ENCODE data around the gene WDR70.
"Not testable (repeated sequence)": the region's sequence is repeated elsewhere in the genome, so short reads cannot be mapped to it uniquely, and the experiment has no call there.

The WDR70 gene

DNA sequence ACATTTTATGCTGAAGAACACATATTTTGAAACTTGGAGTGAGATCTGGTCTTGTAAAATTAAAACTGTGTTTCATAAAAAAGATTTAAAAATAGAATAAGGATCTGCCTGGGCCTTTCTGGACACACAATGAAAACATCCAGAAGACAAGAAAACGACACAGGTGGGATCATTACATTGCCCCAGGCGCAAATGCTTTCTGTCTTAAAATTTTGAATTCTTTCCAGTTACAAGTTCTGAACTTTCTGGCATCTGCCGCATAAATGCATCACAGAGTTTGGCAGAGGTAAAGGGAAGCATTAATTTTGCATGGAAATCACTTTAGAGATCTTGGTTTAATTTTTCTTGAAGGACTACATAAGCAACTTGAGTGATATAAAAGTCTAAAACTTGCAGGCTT lies 219.6 kb downstream of the WDR70 start:
- in situ Hi-C loops (cut with HindIII; ENCODE audit: low pct_ligation_motif_present, low pct_unique_long_range_greater_than_20kb, low sequenced_read_pairs), result no loop called here
- no peak for DNase-seq

DNA sequence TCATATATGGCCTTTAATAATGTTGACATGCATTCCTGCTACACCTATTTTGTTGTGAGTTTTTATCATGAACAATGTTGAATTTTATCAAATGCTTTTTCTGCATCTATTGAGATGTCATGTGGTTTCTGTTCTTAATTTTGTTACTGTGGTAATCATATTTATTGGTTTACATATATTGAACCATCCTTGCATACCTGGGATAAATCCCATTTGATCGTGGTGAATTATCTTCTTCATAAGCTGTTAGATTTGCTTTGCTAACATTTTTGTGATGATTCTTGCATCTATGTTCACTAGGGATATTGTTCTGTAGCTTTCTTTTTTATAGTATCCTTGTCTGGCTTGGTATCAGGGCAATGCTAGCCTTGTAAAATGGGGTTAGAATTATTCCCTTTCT lies 222.0 kb downstream of the WDR70 start:
- in situ Hi-C loops (cut with HindIII; ENCODE audit: low pct_ligation_motif_present, low pct_unique_long_range_greater_than_20kb, low sequenced_read_pairs), result no loop called here
- no peak for DNase-seq

DNA sequence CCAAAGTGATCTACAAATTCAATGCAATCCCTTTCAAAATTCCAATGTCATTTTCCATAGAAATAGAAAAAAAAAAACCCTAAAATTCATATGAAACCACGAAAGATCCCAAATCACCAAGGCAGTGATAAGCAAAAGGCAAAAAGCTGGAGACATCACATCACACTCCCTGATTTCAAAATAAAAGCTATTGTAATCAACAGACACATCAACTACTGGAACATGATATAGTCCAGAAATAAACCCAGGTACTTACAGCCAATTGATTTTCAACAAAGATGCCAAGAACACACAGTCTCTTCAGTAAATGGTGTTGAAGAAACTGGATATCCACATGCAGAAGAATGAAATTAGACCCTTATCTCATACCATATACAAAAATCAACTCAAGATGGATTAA lies 224.0 kb downstream of the WDR70 start:
- in situ Hi-C loops (cut with HindIII; ENCODE audit: low pct_ligation_motif_present, low pct_unique_long_range_greater_than_20kb, low sequenced_read_pairs), result no loop called here
- DNase-seq, result no peak

DNA sequence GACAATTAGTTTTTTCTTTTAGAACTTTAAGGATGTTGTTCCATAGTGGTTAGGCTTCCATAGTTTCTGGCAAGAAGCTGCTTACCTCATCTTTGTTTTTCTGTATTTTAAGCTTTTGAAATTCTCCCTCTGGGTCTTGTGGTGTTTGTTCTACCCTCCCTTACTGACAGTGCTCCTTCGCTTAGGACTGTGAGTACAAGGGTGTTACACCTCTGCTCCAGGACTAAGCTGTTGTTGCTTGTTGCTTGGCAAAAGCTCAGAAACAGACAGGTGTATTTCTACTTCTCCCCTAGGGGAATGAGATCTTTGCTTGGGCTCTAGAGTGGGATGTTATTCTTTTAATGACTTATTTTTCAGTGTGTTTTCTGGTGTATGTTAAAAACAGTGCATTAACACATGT lies 225.2 kb downstream of the WDR70 start:
- DNase-seq, result no peak
- in situ Hi-C loops (cut with HindIII; ENCODE audit: low pct_ligation_motif_present, low pct_unique_long_range_greater_than_20kb, low sequenced_read_pairs), result no loop called here

DNA sequence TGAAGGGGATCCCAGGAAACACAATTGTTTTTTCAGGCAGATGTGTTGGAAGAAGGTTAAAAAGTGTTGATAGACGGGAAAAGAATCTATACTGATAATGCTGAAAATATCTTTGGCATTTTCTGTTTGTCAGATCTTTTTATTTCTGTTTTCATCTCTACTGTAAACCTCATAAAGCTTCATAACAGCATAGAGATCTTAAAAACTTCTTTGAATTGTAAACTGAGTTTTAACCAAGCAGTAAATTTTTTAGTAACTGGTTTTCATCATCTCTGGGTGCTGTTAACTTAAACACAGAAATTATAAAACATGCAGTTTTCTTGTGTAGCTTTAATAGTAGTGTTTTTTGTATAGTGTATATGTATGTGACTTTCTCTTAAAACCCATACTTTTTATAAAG lies 227.0 kb downstream of the WDR70 start:
- in situ Hi-C loops (cut with HindIII; ENCODE audit: low pct_ligation_motif_present, low pct_unique_long_range_greater_than_20kb, low sequenced_read_pairs), result no loop called here
- DNase-seq, result no peak

DNA sequence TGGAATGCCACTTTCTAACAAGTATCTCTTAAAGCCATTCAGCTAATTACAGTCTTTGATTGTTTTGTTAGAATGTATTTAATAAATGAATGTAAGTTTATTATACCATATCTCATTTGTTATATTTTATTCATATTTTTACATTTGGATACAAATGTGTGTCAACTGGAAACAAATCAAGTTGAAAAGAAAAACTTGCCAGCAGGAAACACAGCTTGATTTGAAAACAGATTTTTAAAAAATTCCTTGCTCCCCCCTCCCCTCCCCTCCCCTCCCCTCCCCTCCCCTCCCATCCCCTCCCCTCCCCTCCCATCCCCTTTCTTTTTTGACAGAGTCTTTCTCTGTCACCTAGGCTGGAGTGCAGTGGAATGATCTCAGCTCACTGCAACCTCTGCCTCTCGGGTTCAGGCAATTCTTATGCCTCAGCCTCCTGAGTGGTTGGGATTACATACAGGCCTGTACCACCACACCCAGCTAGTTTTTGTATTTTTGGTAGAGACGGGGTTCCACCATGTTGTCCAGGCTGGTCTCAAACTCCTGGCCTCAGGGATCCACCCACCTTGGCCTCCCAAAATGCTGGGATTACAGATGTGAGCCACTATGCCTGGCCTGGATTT lies 227.6 kb downstream of the WDR70 start:
- no peak for DNase-seq

DNA sequence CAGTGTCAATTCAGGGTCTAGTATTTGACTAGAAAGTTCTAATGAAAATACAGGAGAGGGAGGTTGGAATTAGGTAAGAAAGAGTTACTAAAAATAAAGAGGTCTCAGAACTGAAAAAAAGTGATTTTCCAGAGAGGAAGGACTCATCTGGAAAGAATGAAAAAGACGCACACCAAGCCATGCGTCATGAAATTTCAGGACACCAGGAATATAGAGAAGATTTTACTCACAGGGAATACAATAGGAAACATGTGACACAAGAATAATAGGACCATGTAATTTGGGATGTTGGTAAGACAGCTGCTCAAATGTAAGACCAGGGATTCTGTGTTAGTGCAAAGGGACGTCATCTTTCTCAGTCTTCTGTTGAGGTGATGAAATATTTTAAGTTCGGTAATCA lies 236.1 kb downstream of the WDR70 start:
- peak; percentile 33 for DNase-seq

More for the DNA sequence above, 227.6 kb downstream of the WDR70 start:
- in situ Hi-C loops (cut with HindIII; ENCODE audit: low pct_ligation_motif_present, low pct_unique_long_range_greater_than_20kb, low sequenced_read_pairs), result no loop called here

DNA sequence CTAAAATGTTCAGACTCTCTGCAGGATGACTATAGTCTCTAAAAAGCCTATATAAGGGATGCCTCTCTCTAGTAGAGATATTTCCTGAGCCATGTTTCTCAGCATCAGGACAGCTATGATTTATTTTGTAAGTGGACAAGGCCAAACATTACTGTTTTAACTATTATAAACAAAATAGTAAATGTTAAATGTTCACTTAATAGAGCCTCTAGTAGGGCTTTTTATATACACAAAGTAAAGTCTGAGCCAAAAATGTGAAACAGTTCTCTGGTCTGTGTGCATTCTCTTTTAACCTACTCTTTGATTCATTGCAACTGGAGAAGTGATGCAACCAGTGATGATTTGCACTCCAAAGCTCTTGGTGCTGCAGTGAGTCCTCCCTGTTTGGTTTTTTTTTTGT lies 240.2 kb downstream of the WDR70 start:
- DNase-seq, result no peak
- in situ Hi-C loops (cut with HindIII; ENCODE audit: low pct_ligation_motif_present, low pct_unique_long_range_greater_than_20kb, low sequenced_read_pairs), result no loop called here

More for the DNA sequence above, 236.1 kb downstream of the WDR70 start:
- in situ Hi-C loops (cut with HindIII; ENCODE audit: low pct_ligation_motif_present, low pct_unique_long_range_greater_than_20kb, low sequenced_read_pairs), result no loop called here

DNA sequence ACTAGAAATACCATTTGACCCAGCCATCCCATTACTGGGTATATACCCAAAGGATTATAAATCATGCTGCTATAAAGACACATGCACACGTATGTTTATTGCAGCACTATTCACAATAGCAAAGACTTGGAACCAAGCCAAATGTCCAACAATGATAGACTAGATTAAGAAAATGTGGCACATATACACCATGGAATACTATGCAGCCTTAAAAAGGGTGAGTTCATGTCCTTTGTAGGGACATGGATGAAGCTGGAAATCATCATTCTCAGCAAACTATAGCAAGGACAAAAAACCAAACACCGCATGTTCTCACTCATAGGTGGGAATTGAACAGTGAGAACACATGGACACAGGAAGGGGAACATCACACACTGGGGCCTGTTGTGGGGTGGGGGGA lies 243.2 kb downstream of the WDR70 start:
- in situ Hi-C loops (cut with HindIII; ENCODE audit: low pct_ligation_motif_present, low pct_unique_long_range_greater_than_20kb, low sequenced_read_pairs); DNase-seq: not testable (repeated sequence)

DNA sequence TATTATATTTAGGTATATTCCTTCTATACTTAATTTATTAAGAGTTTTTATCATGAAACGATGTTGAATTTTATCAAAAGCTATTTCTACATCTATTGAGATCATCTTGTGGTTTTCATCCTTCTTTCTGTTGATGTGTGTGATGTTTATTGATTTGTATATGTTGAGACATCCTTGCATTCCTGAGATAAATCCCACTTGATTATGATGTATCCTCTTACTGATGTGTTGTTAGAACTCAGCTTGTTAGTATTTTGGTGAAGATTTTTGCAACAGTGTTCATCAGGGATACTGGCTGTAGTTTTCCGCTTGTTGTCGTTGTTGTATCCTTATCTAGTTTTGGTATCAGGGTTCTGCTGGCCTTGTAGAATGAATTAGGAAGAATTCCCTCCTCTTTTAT lies 247.1 kb downstream of the WDR70 start:
- in situ Hi-C loops (cut with HindIII; ENCODE audit: low pct_ligation_motif_present, low pct_unique_long_range_greater_than_20kb, low sequenced_read_pairs), result no loop called here

DNA sequence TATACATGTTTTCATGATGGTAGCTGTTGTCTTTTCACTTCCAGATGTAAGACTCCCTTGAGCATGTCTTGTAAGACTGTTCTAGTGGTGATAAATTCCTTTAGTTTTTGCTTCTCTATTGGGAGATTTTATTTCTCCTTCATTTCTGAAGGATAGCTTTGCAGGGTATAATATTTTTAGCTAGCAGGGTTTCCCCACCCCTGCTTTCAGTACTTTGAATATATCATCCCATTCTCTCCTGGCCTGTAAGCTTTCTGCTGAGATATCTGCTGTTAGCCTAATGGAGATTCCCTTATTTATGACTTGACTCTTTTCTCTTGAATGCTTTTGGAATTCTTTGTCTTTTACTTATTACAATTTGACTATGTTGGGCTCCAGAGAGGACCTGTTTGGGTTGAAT lies 249.8 kb downstream of the WDR70 start:
- no peak for DNase-seq
- in situ Hi-C loops (cut with HindIII; ENCODE audit: low pct_ligation_motif_present, low pct_unique_long_range_greater_than_20kb, low sequenced_read_pairs), result no loop called here

More for the DNA sequence above, 247.1 kb downstream of the WDR70 start:
- DNase-seq, result no peak

DNA sequence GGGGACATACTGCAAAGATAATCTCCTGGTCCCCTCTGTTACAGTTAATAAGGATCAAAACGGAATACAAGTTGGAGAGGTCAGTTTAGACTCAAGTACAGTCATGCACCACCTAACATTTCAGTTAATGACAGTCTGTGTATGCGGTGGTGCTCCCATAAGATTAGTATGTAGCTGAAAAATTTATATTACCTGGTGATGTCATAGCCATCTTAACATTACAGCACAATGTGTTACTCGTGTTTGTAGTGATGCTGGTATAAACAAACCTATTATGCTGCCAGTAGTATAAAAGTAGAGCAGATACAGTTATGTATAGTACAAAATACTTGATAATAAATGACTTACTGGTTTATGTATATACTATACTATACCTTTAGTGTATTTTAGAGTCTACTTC lies 252.8 kb downstream of the WDR70 start:
- in situ Hi-C loops (cut with HindIII; ENCODE audit: low pct_ligation_motif_present, low pct_unique_long_range_greater_than_20kb, low sequenced_read_pairs), result no loop called here
- no peak for DNase-seq

DNA sequence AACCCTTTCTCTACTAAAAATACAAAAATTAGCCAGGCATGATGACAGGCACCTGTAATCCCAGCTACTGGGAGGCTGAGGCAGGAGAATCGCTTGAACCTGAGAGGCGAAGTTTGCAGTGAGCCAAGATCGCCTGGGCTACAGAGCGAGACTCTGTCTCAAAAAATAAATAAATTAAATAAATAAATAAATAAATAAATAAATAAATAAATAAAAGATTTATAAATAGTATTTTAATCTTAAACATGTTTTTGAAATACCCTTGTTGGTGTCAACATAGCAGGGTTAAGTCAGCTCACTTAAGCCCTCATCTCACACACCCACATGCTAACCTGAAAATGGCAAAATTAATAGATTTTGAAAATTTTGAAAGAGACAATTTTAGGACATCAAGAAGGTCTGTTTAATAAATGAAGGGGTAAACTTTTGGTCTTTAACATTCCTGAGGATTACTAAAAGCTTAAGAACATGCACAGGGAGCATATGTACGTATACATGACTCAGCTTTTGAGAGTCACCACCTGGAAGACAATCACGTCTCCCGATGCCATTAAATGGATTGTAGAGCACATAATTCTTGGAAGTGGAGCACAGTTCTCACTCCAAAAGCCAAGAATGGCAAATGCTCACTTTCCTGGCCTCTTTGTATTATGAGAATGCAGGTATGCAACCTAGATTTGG lies 258.2 kb downstream of the WDR70 start:
- no peak for DNase-seq
- in situ Hi-C loops (cut with HindIII; ENCODE audit: low pct_ligation_motif_present, low pct_unique_long_range_greater_than_20kb, low sequenced_read_pairs), result no loop called here

DNA sequence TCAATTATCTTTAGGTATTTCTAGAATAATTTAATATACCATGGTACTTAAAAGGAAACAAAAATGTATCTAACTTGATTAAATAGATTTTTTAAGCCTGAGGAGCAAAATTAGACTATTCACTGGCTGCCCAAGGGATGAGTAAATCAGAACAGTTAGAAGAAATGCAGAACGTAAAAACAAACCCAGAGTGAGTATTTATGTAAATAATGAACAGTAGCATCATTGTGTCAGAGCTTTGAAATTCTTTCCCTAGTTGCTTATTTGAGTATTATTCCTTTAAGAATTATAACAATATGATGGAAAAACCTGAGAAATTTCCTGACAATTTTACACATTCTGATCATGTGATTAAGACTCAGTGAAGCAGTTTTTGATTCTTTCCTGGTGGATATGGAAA lies 259.8 kb downstream of the WDR70 start:
- DNase-seq, result no peak
- in situ Hi-C loops (cut with HindIII; ENCODE audit: low pct_ligation_motif_present, low pct_unique_long_range_greater_than_20kb, low sequenced_read_pairs), result no loop called here

DNA sequence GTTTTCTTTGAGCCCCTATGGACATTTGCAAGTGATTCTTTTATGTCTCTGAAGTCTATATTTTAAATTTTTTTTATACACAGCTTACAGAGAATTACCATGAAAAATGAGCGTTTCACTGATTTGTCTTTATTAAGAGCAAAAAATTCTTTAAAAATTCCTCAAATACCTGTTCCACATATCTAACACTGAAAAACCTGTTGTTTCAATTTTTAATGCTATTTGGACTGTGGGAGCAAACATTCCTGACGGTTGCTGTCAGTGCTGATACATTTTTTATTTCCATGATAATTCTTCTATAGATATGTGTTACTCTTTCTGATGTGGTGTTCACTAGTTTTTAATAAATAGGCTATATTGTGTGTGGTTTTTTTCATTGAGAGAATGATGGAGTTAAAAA lies 261.0 kb downstream of the WDR70 start:
- no peak for DNase-seq
- in situ Hi-C loops (cut with HindIII; ENCODE audit: low pct_ligation_motif_present, low pct_unique_long_range_greater_than_20kb, low sequenced_read_pairs), result no loop called here

DNA sequence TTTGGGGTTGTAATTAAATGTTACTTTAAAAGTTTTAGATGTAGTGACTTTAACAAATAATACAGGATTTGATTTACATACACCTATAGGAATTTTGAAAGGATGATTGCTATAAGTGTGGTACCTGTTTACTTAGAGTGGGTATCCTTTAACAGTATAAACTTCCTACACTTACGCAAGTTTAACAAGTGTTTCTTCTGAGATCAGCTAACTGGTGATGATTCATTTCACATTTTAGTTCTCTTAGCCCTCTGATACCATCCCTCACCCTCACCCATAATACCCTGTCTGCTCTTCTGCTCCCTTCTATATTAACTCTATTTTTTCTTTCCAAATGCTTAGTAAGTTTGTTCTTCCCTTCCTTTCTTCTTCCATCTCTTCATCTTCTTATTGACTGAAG lies 262.8 kb downstream of the WDR70 start:
- in situ Hi-C loops (cut with HindIII; ENCODE audit: low pct_ligation_motif_present, low pct_unique_long_range_greater_than_20kb, low sequenced_read_pairs), result no loop called here

DNA sequence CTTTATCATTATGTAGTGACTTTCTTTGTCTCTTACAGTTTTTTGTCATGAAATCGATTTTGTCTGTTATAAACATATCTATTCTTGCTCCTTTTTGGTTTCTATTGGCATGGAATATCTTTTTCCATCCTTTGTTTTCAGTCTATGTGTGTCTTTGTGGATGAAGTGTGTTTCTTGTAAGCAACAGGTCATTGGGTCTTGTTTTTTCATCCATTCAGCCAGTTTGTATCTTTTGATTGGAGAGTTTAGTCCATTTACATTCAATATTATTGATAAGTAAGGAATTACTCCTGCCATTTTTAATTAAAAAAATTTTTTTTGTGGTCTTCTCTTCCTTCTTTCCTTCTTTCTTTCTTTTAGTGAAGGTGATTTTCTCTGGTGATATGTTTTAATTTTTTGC lies 266.6 kb downstream of the WDR70 start:
- in situ Hi-C loops (cut with HindIII; ENCODE audit: low pct_ligation_motif_present, low pct_unique_long_range_greater_than_20kb, low sequenced_read_pairs), result no loop called here

More for the DNA sequence above, 262.8 kb downstream of the WDR70 start:
- DNase-seq, result no peak

DNA sequence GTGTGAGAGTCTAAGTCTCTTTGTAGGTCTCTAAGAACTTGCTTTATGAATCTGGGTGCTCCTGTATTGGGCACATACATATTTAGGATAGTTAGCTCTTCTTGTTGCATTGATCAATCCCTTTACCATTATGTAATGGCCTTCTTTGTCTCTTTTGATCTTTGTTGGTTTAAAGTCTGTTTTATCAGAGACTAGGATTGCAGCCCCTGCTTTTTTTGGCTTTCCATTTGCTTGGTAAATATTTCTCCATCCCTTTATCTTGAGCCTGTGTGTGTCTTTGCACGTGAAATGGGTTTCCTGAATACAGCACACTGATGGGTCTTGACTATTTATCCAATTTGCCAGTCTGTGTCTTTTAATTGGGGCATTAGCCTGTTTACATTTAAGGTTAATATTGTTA lies 275.4 kb downstream of the WDR70 start:
- DNase-seq; in situ Hi-C loops (cut with HindIII; ENCODE audit: low pct_ligation_motif_present, low pct_unique_long_range_greater_than_20kb, low sequenced_read_pairs): not testable (repeated sequence)

More for the DNA sequence above, 266.6 kb downstream of the WDR70 start:
- no peak for DNase-seq

DNA sequence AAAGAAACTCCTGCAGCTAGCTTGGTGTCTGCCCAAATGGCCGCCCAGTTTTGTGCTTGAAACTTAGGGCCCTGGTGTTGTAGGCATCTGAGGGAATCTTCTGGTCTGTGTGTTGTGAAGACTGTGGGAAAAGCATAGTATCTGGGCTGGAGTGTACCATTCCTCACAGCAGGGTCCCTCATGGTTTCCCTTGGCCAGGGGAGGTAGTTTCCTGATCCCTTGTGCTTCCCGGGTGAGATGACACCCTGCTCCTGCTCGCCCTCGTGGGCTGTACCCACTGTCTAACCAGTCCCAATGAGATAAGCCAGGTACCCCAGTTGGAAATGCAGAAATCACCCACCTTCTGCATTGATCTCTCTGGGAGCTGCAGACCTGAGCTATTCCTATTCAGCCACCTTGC lies 277.9 kb downstream of the WDR70 start:
- in situ Hi-C loops (cut with HindIII; ENCODE audit: low pct_ligation_motif_present, low pct_unique_long_range_greater_than_20kb, low sequenced_read_pairs), result no loop called here
- DNase-seq, result no peak

DNA sequence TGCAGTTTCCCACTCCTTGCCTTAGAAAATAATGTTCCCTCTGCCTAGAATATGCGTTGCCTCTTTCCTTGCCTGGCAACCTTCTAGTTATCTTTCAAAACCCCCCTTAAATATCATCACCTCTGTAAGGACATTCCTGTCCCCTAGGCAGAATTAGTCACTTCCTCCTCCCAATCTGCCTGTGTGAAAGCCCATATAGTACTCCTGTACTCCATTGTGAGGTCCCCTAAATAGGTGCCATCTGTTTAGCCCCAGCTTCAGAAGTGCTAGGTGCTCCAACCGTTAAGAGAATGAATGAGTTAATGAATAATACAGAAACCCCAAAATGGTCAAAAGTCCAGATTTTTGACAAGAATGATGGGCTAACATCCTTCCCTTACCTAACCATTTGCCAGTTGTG lies 279.3 kb downstream of the WDR70 start:
- in situ Hi-C loops (cut with HindIII; ENCODE audit: low pct_ligation_motif_present, low pct_unique_long_range_greater_than_20kb, low sequenced_read_pairs), result no loop called here

More for the DNA sequence above, 279.3 kb downstream of the WDR70 start:
- DNase-seq, result no peak
